GM18499 (cell line): ENCODE results near the gene ESCO1.

Experiments
- ATAC-seq: cut with Tn5 transposase; IDR thresholded peaks from one replicate; pipeline ENCODE4 v1.9.1; 2021; ENCODE audit warnings: moderate number of reproducible peaks; ENCODE audit not compliant: insufficient read depth, unreplicated experiment

ESCO1 gene

DNA sequence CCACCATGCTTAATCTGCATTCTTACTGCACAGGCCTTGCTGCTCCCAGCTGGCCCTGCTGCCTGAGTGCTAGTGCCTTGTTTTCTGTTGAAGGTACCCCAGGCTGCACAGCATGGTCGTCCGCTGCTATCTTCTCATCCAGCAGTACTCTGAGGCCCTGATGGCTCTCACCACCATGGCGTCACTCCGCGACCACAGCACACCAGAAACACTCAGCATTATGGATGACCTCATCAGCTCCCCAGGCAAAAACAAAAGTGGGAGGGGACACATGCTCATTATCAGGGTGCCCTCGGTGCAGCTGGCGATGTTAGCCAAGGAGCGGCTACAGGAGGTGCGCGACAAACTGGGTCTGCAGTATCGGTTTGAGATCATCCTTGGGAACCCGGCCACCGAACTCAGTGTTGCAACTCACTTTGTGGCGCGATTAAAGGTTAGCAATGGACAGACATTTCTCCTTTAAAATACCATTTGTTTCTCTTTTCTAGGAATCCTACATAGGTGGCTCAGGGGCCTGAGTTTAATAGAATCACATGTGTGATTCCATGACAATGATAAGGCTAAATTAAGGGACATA, 110.5 kb downstream of the ESCO1 start:
- no peak for ATAC-seq

- ATAC-seq, result no peak
Measured at GRCh38 chr18:21489119-21489750, 111.3 kb downstream of the ESCO1 start.

DNA sequence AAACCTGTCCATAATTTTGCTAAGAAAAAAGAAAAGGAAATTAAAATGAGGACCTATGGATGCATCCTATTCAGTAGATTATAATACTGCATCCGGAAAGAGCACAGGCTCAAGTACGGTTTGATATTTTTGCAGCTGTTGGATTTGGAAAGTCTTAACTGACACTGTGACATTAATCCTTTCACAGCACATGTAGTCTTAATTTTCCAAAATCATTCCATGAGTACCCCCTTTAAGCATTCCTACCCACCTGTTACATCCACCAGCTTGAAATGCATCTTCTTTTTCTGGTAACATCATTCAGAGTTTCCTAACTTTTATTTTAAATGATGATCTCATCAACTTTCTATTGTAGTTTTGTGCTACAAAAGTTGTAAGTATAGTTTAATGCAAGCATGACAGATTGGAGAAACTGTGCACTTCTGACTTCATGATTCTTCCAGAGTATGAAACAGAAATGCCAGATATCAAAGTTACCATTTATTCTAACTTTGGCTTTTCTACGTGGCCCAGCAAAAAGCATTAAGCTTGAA, 113.5 kb downstream of the ESCO1 start:
- no peak for ATAC-seq

GRCh38 chr18:21484851-21485636, 115.5 kb downstream of the ESCO1 start:
- no peak for ATAC-seq

DNA sequence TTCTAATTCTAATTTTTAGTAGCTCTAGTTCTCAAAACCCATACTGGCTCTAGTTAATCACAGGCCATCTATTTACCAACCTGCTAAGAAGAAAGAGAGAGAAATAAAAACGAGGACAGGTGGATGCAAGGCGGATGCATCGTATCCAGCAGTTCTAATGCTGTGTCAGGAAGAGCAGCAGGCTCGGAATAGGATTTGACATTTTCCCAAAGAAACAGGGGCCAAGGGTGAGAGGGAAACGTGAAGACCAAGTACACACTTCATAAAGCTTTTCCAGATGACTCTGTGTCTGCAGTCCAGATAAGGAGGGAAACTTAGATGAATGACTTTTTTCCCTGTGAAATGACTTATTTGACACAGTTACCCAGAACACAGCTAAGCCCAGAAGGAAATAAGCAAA, 117.5 kb downstream of the ESCO1 start:
- no peak for ATAC-seq

DNA sequence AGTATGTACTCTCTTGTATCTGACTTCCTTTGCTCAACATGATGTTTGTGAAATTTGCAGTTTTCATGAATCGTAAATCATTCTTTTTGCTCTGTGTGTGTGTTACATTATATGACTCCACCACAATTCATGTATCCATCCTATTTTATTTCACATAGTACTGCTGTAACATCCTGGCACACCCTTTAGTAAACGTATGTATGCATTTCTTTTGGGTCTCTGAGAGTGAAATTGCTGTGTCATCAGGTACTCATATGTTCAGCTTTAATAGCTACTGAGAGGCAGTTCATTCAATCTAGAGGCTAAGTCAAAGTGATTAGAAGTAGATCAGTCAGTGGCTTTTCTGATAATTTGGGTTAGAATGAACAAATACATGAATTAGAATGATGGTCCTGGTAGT, 118.8 kb downstream of the ESCO1 start:
- ATAC-seq, result no peak

DNA sequence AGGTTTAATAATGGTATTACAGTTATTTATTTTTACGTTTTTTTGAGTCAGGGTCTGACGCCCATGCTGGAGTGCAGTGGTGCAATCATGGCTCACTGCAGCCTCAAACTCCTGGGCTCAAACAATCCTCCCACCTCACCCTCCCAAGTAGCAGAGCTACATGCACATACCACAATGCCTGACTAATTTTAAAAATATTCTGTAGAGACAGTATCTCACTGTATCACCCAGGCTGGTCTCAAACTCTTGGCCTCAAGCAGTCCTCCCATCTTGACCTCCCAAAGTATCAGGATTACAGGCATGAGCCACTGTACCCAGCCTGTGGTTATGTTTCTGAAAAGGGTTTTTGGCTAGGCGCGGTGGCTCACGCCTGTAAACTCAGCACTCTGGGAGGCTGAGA, 120.8 kb downstream of the ESCO1 start:
- no peak for ATAC-seq
